Choroid plexus epithelial cell (primary cell): ENCODE results near the gene MERTK.

Experiments used
- DNase-seq: peaks from one replicate; pipeline ENCODE4 v3.0.0-alpha.2; 2010; ENCODE audit warnings: low read depth
- H3K4me3 ChIP-seq: 2 replicates; pipeline ENCODE4 v1.5.1; 2011; ENCODE audit warnings: low read depth, mild to moderate bottlenecking, control low read depth, low read length, moderate library complexity
- CTCF ChIP-seq: conservative IDR thresholded peaks from 2 replicates; pipeline ENCODE4 v1.5.1; 2011; ENCODE audit warnings: low read depth, mild to moderate bottlenecking, control low read depth, inconsistent platforms, low read length, moderate library complexity

MERTK gene

GRCh38 chr2:111896576-111896975 is 1.8 kb upstream of the MERTK start:
- DNase-seq = no peak
- TF ChIP-seq CTCF = no peak
- H3K4me3 ChIP-seq = no peak overlapping the region

- no peak for TF ChIP-seq CTCF
- peak overlapping the region; percentile 64 for H3K4me3 ChIP-seq
- DNase-seq = no peak
These were observed 830 bp upstream of the MERTK start for GRCh38 chr2:111897630-111897923.

- DNase-seq = no peak
- no peak for TF ChIP-seq CTCF
- peak overlapping the region; percentile 64 for H3K4me3 ChIP-seq
These were observed 502 bp downstream of the MERTK start for GRCh38 chr2:111898703-111899514.

- no peak overlapping the region for H3K4me3 ChIP-seq
- DNase-seq = peak; percentile 62
These were observed 2.5 kb downstream of the MERTK start for GRCh38 chr2:111900859-111901258.

GRCh38 chr2:111903516-111903915 is 5.1 kb downstream of the MERTK start:
- TF ChIP-seq CTCF = no peak

More at GRCh38 chr2:111900859-111901258, 2.5 kb downstream of the MERTK start:
- peak; percentile 58 for TF ChIP-seq CTCF

GRCh38 chr2:111903930-111904439 is 5.6 kb downstream of the MERTK start:
- no peak for DNase-seq
- TF ChIP-seq CTCF = no peak
- H3K4me3 ChIP-seq = no peak overlapping the region

More at GRCh38 chr2:111903516-111903915, 5.1 kb downstream of the MERTK start:
- H3K4me3 ChIP-seq = no peak overlapping the region
- DNase-seq = no peak
